Measurements from ENCODE around the gene TGM1. TPM values are rescaled to one million over a fixed set of nuclear protein-coding genes. Genes with fewer than 3 reads are reported as not detected.

The TGM1 gene
- total and polyA plus RNA-seq, 10 of the 15 experiments (the other 5 are each of a cell fraction or from before 2014, with no cell fraction given), result 0.05 to 5.9 (median 1.8) TPM

- TF ChIP-seq E2F8 (IDR thresholded peaks at IDR 0.05; ENCODE audit: low read depth, partially characterized antibody) (no peak), TAF1 (IDR thresholded peaks at IDR 0.05; ENCODE audit: borderline replicate concordance, low read depth, low read length) (no peak), STAT3 (IDR thresholded peaks at IDR 0.05; ENCODE audit: low read depth, low read length) (no peak), ZNF24 (IDR thresholded peaks at IDR 0.05) (no peak), CREM (IDR thresholded peaks at IDR 0.05; ENCODE audit: low read depth) (no peak), MYC (IDR thresholded peaks at IDR 0.05; ENCODE audit: insufficient read depth, insufficient read length, insufficient replicate concordance, low read length, severe bottlenecking) (no peak), FOXK2 (IDR thresholded peaks at IDR 0.05) (no peak), KAT2A (conservative IDR thresholded peaks at IDR 0.05; ENCODE audit: control insufficient read depth, low read depth, low read length) (no peak), E4F1 (IDR thresholded peaks at IDR 0.05; ENCODE audit: borderline replicate concordance, partially characterized antibody) (no peak), ESRRA (IDR thresholded peaks at IDR 0.05; ENCODE audit: low read length) (no peak)
Measured at GRCh38 chr14:24249230-24250021, 13.6 kb downstream of the TGM1 start (continued).
